Thoracic aorta (tissue), 2 donors: ENCODE data around the gene ABCA13. TPM values are rescaled to one million over a fixed set of nuclear protein-coding genes. Genes with fewer than 3 reads are reported as not detected.

Experiments
- ATAC-seq: fragments of 150-250 bp; one replicate; pipeline ENCODE4 v1.8.0; 2017; ENCODE audit warnings: low read depth; ENCODE audit not compliant: insufficient number of reproducible peaks, low FRiP score
- DNase-seq: peaks from one replicate; pipeline ENCODE4 v3.0.0-alpha.2; 2020; ENCODE audit warnings: low spot score
- H3K27ac ChIP-seq, 2 donors: fragments of 200-600 bp; sonication (generic); 1 replicate in 1 of 2; 2 replicates in 1 of 2; pipeline ENCODE4 v1.5.1; 2016; ENCODE audit warnings: mild to moderate bottlenecking in 2 of 2, moderate library complexity in 2 of 2
- H3K27me3 ChIP-seq: fragments of 200-600 bp; sonication (generic); replicated peaks from 2 replicates; pipeline ENCODE4 v1.6.0; 2016; ENCODE audit warnings: mild to moderate bottlenecking; ENCODE audit not compliant: insufficient read depth
- H3K36me3 ChIP-seq: fragments of 200-600 bp; sonication (generic); one replicate; pipeline ENCODE4 v1.5.1; 2016
- H3K4me1 ChIP-seq, 2 donors: fragments of 200-600 bp; sonication (generic); 1 replicate in 1 of 2; 2 replicates in 1 of 2; pipeline versions ENCODE4 v1.5.1 to v1.6.0; 2016; ENCODE audit warnings: low read depth in 2 of 2, mild to moderate bottlenecking in 1 of 2; ENCODE audit not compliant: control insufficient read depth in 1 of 2
- H3K4me3 ChIP-seq: fragments of 200-600 bp; sonication (generic); 2 replicates; pipeline ENCODE4 v1.5.1; 2016; ENCODE audit warnings: mild to moderate bottlenecking
- H3K9me3 ChIP-seq: fragments of 200-600 bp; sonication (generic); 2 replicates; pipeline ENCODE4 v1.5.1; 2016
- total RNA-seq, 2 donors: library from RNA; depleted of rRNA; stranded (reverse); fragments of >200 nt; gene quantifications; one replicate each; pipeline versions ENCODE4 v1.1.0 to v1.2.3, GENCODE V29; 2016
- TF ChIP-seq, protein P1 (sequence below): fragments of 200-600 bp; sonication (generic); IDR thresholded peaks from one replicate; pipeline ENCODE4 v1.5.1; 2019; ENCODE audit warnings: antibody characterized with exemption

Gene ABCA13
- total RNA-seq, 2 donors from 2014 or later: not detected

DNA sequence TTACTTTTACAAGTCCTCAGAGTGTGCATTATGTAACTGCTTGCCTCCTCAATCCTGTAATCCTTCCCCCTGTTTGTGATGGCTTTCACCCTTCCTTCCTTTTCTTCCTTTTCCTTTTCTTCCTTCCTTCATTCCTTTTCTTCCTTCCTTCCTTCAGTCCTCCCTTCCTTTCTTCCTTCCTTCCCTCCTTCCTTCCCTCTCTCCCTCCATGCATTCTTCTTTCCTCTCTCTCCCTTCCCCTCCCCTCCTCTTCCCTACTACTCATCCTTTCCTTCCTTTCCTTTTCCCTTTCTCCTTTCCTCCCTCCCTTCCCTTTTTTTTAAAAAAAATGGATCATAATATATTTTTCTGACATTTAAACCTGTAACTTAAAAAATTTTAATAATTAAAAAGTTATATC is 22.2 kb upstream of the ABCA13 start:
- H3K27me3 ChIP-seq: no peaks in the 10 kb centered on the region
- no peak overlapping the region for H3K4me3 ChIP-seq
- H3K36me3 ChIP-seq: no peaks in the 10 kb centered on the region
- TF ChIP-seq, protein P1, sequence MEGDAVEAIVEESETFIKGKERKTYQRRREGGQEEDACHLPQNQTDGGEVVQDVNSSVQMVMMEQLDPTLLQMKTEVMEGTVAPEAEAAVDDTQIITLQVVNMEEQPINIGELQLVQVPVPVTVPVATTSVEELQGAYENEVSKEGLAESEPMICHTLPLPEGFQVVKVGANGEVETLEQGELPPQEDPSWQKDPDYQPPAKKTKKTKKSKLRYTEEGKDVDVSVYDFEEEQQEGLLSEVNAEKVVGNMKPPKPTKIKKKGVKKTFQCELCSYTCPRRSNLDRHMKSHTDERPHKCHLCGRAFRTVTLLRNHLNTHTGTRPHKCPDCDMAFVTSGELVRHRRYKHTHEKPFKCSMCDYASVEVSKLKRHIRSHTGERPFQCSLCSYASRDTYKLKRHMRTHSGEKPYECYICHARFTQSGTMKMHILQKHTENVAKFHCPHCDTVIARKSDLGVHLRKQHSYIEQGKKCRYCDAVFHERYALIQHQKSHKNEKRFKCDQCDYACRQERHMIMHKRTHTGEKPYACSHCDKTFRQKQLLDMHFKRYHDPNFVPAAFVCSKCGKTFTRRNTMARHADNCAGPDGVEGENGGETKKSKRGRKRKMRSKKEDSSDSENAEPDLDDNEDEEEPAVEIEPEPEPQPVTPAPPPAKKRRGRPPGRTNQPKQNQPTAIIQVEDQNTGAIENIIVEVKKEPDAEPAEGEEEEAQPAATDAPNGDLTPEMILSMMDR: no peak
- no peaks in the 10 kb centered on the region for H3K4me1 ChIP-seq
- H3K9me3 ChIP-seq: no peaks in the 10 kb centered on the region
- ATAC-seq: no peak
- no peak overlapping the region for H3K27ac ChIP-seq
- DNase-seq: no peak

DNA sequence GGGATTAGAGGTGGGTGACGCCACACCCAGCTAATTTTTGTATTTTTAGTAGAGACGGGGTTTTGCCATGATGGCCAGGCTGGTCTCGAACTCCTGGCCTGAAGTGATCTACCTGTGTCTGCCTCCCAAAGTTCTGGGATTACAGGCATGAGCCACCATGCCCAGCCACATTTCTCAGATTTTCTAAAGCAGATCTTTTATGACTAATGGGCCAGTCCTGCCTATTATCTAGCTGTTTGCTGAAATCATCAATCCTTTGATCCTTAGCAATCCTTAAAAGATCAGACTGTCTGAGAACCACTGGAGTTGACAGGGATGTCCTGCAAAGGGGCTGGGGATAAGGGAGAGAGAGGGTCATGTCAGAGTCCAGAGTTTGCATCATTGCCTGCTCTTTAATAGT is 21.2 kb upstream of the ABCA13 start:
- H3K9me3 ChIP-seq: no peaks in the 10 kb centered on the region
- H3K27ac ChIP-seq: no peak overlapping the region
- no peak overlapping the region for H3K4me3 ChIP-seq
- DNase-seq: no peak
- TF ChIP-seq, protein P1: no peak
- ATAC-seq: no peak
- no peaks in the 10 kb centered on the region for H3K27me3 ChIP-seq
- H3K36me3 ChIP-seq: no peaks in the 10 kb centered on the region
- no peaks in the 10 kb centered on the region for H3K4me1 ChIP-seq

DNA sequence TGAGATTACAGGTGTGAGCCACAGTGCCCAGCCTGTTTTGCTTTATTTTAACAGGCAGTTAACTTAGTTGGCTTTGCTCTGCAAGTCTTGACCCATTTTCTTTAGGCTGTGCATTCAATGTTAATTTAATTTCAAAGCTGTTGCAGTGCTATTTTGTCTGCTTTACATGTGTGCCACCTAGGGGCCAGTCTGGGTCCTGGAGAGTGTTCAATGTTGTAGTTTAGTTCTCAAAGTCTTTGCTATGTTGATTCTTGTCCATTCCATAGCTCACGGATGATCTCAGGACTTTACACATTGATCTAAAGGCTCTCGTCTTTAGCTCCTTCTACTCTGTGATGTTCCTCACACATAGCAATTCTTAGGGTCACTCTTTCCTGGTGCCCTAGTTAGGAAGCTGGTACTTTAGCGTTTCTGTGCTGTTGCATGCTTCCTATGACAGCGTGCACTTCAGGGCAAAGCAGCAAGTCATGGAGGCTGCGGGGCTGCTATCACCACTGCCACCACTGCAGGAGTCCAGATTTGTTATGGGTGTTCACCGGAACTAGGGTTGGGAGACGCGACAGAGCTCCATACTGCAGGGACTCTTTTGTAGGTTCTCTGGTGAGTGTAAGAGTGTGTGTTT is 16.4 kb upstream of the ABCA13 start:
- no peak for DNase-seq
- H3K27ac ChIP-seq: no peak overlapping the region
- H3K36me3 ChIP-seq: no peaks in the 10 kb centered on the region
- no peaks in the 10 kb centered on the region for H3K9me3 ChIP-seq
- TF ChIP-seq, protein P1: no peak
- ATAC-seq: no peak
- H3K27me3 ChIP-seq: no peaks in the 10 kb centered on the region
- H3K4me1 ChIP-seq: no peaks in the 10 kb centered on the region
- H3K4me3 ChIP-seq: no peak overlapping the region

DNA sequence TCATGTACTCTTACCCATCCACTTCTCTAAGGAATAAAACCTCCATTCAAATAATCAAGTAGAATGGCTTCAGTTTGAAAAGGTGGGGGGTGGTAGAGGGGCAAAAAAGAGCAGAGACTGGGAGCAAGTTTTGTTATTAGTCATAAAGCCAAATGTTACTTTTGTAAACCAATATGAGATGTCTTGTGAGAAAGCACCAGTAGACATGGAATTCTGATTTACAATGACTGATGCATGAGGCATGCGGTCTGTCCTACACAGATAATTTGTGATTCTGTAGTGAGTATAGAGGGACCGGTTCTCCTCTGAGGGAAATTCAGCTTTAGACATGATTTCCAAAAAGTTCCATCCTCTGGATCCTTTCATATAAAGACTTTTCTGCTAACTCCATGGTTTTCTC is 12.9 kb upstream of the ABCA13 start:
- H3K4me1 ChIP-seq: no peaks in the 10 kb centered on the region
- no peaks in the 10 kb centered on the region for H3K27me3 ChIP-seq
- ATAC-seq (no peak), DNase-seq (no peak)
- H3K9me3 ChIP-seq: no peaks in the 10 kb centered on the region
- TF ChIP-seq, protein P1: no peak
- no peak overlapping the region for H3K27ac ChIP-seq
- H3K36me3 ChIP-seq: no peaks in the 10 kb centered on the region
- H3K4me3 ChIP-seq: no peak overlapping the region

DNA sequence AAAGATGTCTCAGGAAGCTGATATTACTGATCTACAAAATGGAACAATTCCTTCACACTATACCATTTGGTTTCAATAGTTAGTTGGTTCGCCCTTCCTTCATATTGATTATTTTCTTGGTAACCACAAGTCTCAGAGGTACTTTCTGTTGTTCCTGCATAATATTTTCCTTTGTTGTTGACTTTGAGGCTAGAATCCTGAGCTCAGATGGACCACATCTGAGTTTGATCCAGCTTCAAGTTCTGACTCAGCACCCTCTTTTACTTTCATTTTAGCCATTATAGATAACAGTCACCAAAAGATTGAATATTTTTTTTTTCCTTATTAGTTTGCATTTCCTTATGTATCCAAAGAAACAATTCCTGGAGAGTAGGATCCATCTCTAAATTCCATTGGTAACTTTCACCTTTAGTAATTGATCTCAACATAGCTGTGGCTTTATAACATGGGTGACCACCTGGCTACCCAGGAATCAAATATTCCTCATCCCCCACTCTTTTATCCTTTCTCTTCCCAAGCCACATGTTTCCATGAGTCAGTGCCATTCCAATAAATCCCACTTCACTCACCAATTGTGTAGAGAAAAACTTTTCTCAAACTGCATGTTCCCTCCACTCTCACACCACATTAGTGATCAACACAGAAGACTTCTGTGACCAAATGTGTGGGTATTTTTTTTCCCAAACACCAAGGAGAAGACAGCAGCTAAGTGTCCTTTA is 9.7 kb upstream of the ABCA13 start:
- Histone ChIP-seq H3K9me3 (no peaks in the 10 kb centered on the region), H3K36me3 (no peaks in the 10 kb centered on the region), H3K27ac (no peak overlapping the region), H3K27me3 (no peaks in the 10 kb centered on the region), H3K4me3 (no peak overlapping the region), H3K4me1 (no peaks in the 10 kb centered on the region)
- TF ChIP-seq, protein P1: no peak
- ATAC-seq: no peak
- DNase-seq: no peak
